ENCODE measurements around the gene ZNG1B. TPM values are rescaled to one million over a fixed set of nuclear protein-coding genes. Genes with fewer than 3 reads are reported as not detected.
"Not testable (repeated sequence)": the region's sequence is repeated elsewhere in the genome, so short reads cannot be mapped to it uniquely, and the experiment has no call there.

ZNG1B gene
- polyA plus RNA-seq, 1 donor: 38.4 TPM

DNA sequence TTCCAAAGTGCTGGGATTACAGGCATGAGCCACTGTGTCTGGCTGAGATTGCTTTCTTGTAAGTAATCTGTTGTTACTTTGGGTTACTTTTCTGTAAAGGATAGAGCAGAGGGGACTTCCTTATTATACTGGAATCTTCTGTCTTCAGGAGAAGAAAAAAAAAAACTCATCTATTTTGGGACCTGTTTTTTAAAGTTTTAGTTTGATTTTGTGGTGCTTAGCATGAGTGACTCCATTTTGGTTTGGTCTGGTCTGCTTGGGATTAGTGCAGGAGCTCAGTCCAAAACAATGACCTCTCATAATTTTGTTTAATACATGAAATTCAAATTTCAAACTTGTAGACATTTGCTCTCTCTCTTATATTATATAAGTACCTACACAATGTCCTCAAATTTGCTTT, 4.0 kb upstream of the ZNG1B start:
- H3K27ac ChIP-seq (ENCODE audit: low read length); H3K4me1 ChIP-seq (ENCODE audit: control insufficient read depth, insufficient read depth, low read length); H3K4me3 ChIP-seq (ENCODE audit: low read length); H3K36me3 ChIP-seq (ENCODE audit: control insufficient read depth, insufficient read depth, low read length); DNase-seq; H3K27me3 ChIP-seq (ENCODE audit: control insufficient read depth, insufficient read depth, low read length); H3K9me3 ChIP-seq (ENCODE audit: control insufficient read depth, low read depth, low read length): not testable (repeated sequence)

DNA sequence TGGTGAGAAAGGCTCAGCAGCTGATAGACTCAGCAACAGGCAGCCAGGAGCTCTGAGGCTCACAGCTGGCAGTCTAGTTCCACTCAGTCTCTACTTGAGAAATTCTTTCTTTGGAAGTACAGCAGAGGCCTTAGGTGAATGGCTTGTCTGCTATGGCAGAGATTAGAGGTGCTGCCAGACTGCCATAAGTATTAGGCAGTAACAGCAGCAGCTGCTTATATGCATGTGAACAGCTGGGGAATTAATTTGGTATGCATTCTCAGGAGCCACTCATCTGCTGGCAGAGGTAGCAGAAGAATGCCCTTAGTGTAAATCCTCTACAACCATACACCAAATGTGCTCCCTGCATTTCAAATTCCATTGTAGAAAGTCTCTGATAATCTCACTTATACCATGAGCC, 28.3 kb downstream of the ZNG1B start:
- H3K9me3 ChIP-seq (ENCODE audit: control insufficient read depth, low read depth, low read length); H3K36me3 ChIP-seq (ENCODE audit: control insufficient read depth, insufficient read depth, low read length); DNase-seq; H3K27me3 ChIP-seq (ENCODE audit: control insufficient read depth, insufficient read depth, low read length); H3K27ac ChIP-seq (ENCODE audit: low read length); H3K4me3 ChIP-seq (ENCODE audit: low read length); H3K4me1 ChIP-seq (ENCODE audit: control insufficient read depth, insufficient read depth, low read length): not testable (repeated sequence)

DNA sequence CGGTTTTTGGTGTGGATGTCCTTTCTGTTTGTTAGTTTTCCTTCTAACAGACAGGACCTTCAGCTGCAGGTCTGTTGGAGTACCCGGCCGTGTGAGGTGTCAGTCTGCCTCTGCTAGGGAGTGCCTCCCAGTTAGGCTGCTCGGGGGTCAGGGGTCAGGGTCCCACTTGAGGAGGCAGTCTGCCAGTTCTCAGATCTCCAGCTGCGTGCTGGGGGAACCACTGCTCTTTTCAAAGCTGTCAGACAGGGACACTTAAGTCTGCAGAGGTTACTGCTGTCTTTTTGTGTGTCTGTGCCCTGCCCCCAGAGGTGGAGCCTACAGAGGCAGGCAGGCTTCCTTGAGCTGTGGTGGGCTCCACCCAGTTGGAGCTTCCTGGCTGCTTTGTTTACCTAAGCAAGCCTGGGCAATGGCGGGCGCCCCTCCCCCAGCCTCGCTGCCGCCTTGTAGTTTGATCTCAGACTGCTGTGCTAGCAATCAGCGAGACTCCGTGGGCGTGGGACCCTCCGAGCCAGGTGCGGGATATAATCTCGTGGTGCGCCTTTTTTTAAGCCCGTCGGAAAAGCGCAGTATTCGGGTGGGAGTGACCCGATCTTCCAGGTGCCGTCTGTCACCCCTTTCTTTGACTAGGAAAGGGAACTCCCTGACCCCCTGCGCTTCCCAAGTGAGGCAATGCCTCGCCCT, 39.3 kb downstream of the ZNG1B start:
- not testable (repeated sequence) for H3K4me1 ChIP-seq (ENCODE audit: control insufficient read depth, insufficient read depth, low read length); H3K4me3 ChIP-seq (ENCODE audit: low read length); H3K36me3 ChIP-seq (ENCODE audit: control insufficient read depth, insufficient read depth, low read length); H3K27ac ChIP-seq (ENCODE audit: low read length); H3K9me3 ChIP-seq (ENCODE audit: control insufficient read depth, low read depth, low read length); DNase-seq; H3K27me3 ChIP-seq (ENCODE audit: control insufficient read depth, insufficient read depth, low read length)
- no CpG with 5 or more reads among the region's 24 CpGs for WGBS (ENCODE audit: insufficient coverage, low lambda C conversion rate)

DNA sequence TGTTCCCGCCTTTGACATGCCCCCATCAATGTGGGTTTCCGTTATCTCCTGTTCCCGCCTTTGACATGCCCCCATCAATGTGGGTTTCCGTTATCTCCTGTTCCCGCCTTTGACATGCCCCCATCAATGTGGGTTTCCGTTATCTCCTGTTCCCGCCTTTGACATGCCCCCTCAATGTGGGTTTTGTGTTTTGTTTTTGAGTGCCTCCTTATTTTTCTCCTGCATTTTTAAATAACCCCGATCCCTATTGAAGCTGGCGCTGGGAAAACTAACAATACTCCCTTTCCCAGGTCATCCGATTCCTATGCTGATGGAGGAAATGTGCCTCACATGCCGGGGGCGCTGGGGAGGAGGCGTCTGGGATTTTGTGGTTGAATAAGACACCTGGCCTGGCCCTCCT, 59.0 kb downstream of the ZNG1B start:
- not testable (repeated sequence) for H3K9me3 ChIP-seq (ENCODE audit: control insufficient read depth, low read depth, low read length); H3K4me1 ChIP-seq (ENCODE audit: control insufficient read depth, insufficient read depth, low read length); DNase-seq

DNA sequence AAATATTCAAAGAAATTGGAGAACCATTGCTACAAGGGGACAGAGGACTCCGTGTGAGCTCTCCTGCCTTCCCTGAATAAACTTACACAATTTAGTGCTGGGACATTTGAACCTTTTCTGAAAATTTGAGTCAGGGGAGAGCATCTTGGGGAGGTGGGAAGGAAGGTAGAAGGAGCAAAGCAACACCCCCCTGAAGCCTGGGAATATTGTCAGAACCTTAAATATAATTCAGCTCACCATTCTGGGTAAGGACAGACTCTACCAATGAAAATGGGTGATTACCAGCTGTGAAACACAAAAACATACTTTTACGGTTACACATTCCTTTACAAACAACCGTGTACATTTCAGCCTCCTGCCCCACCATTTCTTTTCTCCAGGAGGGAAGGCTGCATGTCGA, 60.9 kb downstream of the ZNG1B start, which contains the start of gene FOXD4L1:
Gene FOXD4L1 (plus strand): TSS at position 301 of the 400 bp plus-strand sequence. CDS start 592 bp downstream, outside the sequence.
- peaks cover 20% of the 10 kb centered on the region for H3K27me3 ChIP-seq (ENCODE audit: control insufficient read depth, insufficient read depth, low read length)
- not testable (repeated sequence) for H3K4me1 ChIP-seq (ENCODE audit: control insufficient read depth, insufficient read depth, low read length); H3K4me3 ChIP-seq (ENCODE audit: low read length); DNase-seq; H3K27ac ChIP-seq (ENCODE audit: low read length); H3K9me3 ChIP-seq (ENCODE audit: control insufficient read depth, low read depth, low read length); H3K36me3 ChIP-seq (ENCODE audit: control insufficient read depth, insufficient read depth, low read length)
- WGBS (ENCODE audit: insufficient coverage, low lambda C conversion rate): no CpG with 5 or more reads among the region's 4 CpGs

More for the DNA sequence above, 59.0 kb downstream of the ZNG1B start:
- no CpG with 5 or more reads among the region's 13 CpGs for WGBS (ENCODE audit: insufficient coverage, low lambda C conversion rate)
- not testable (repeated sequence) for H3K27ac ChIP-seq (ENCODE audit: low read length); H3K27me3 ChIP-seq (ENCODE audit: control insufficient read depth, insufficient read depth, low read length); H3K4me3 ChIP-seq (ENCODE audit: low read length); H3K36me3 ChIP-seq (ENCODE audit: control insufficient read depth, insufficient read depth, low read length)

DNA sequence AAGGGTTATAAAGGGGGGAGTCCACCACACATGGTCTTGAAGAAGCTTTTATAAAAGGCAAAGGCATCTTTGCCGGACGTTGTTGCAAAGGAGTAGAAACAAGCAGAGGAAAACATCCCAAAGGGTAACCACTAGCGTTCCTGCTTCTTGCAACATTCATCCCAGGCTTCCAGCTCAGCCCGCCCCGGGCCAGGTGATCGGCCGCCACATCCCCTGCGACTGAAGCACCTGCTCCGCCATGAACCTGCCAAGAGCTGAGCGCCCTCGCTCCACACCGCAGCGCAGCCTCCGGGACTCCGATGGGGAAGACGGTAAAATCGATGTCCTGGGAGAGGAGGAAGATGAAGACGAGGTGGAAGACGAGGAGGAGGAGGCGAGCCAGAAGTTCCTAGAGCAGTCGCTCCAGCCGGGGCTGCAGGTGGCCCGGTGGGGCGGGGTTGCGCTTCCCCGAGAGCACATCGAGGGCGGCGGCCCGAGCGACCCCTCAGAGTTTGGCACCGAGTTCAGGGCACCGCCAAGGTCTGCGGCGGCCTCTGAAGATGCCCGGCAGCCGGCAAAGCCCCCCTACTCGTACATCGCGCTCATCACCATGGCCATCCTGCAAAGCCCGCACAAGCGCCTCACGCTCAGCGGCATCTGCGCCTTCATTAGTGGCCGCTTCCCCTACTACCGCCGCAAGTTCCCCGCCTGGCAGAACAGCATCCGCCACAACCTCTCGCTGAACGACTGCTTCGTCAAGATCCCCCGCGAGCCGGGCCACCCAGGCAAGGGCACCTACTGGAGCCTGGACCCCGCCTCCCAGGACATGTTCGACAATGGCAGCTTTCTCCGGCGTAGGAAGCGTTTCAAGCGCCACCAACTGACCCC, 61.8 kb downstream of the ZNG1B start:
- H3K4me1 ChIP-seq (ENCODE audit: control insufficient read depth, insufficient read depth, low read length); H3K27ac ChIP-seq (ENCODE audit: low read length); H3K9me3 ChIP-seq (ENCODE audit: control insufficient read depth, low read depth, low read length); DNase-seq; H3K4me3 ChIP-seq (ENCODE audit: low read length); H3K36me3 ChIP-seq (ENCODE audit: control insufficient read depth, insufficient read depth, low read length): not testable (repeated sequence)
- H3K27me3 ChIP-seq (ENCODE audit: control insufficient read depth, insufficient read depth, low read length): peaks cover 28% of the 10 kb centered on the region
- no CpG with 5 or more reads among the region's 62 CpGs for WGBS (ENCODE audit: insufficient coverage, low lambda C conversion rate)

DNA sequence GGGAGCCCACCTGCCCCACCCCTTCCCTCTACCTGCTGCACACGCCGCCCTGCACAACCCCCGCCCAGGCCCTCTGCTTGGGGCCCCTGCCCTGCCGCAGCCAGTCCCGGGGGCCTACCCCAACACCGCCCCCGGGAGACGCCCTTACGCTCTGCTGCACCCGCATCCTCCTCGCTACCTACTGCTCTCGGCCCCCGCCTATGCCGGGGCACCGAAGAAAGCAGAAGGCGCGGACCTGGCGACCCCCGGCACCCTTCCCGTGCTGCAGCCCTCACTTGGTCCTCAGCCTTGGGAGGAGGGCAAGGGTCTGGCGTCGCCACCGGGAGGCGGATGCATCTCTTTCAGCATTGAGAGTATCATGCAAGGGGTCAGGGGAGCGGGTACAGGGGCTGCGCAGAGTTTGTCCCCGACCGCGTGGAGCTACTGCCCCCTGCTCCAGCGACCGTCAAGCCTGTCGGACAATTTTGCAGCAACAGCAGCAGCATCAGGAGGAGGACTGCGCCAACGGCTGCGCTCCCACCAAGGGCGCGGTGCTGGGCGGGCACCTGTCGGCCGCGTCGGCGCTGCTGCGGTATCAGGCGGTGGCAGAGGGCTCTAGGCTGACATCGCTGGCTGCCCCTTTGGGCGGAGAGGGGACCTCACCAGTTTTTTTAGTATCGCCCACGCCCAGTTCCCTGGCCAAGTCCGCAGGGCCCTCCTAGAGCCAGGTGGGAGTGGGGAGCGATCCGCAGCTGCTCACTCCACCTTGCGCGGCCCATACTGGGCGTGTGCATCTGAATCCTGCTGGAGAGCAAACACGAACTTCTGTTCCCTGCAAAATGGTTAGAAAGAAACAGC, 62.6 kb downstream of the ZNG1B start:
- no CpG with 5 or more reads among the region's 56 CpGs for WGBS (ENCODE audit: insufficient coverage, low lambda C conversion rate)
- H3K27me3 ChIP-seq (ENCODE audit: control insufficient read depth, insufficient read depth, low read length): peaks cover 30% of the 10 kb centered on the region
- H3K27ac ChIP-seq (ENCODE audit: low read length); DNase-seq; H3K36me3 ChIP-seq (ENCODE audit: control insufficient read depth, insufficient read depth, low read length); H3K9me3 ChIP-seq (ENCODE audit: control insufficient read depth, low read depth, low read length); H3K4me1 ChIP-seq (ENCODE audit: control insufficient read depth, insufficient read depth, low read length); H3K4me3 ChIP-seq (ENCODE audit: low read length): not testable (repeated sequence)

DNA sequence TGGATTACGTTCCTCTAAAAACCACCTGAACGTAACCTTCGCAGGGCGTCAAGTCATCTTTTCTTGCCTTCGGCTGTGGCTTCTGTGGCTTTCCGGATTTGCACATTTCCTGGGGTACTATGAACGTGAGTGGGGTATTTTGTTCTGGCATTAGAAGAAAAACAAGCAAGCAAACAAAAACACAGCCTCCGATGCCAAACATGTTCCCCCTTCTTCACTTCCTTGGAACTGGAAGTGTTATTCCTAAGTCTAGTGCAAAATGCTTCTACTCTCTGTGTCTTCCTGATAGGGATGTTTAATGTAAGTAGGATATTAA, 63.2 kb downstream of the ZNG1B start:
- not testable (repeated sequence) for H3K4me3 ChIP-seq (ENCODE audit: low read length); H3K9me3 ChIP-seq (ENCODE audit: control insufficient read depth, low read depth, low read length); H3K36me3 ChIP-seq (ENCODE audit: control insufficient read depth, insufficient read depth, low read length); H3K4me1 ChIP-seq (ENCODE audit: control insufficient read depth, insufficient read depth, low read length); DNase-seq; H3K27ac ChIP-seq (ENCODE audit: low read length)
- no CpG with 5 or more reads among the region's 8 CpGs for WGBS (ENCODE audit: insufficient coverage, low lambda C conversion rate)
- H3K27me3 ChIP-seq (ENCODE audit: control insufficient read depth, insufficient read depth, low read length): peaks cover 32% of the 10 kb centered on the region

DNA sequence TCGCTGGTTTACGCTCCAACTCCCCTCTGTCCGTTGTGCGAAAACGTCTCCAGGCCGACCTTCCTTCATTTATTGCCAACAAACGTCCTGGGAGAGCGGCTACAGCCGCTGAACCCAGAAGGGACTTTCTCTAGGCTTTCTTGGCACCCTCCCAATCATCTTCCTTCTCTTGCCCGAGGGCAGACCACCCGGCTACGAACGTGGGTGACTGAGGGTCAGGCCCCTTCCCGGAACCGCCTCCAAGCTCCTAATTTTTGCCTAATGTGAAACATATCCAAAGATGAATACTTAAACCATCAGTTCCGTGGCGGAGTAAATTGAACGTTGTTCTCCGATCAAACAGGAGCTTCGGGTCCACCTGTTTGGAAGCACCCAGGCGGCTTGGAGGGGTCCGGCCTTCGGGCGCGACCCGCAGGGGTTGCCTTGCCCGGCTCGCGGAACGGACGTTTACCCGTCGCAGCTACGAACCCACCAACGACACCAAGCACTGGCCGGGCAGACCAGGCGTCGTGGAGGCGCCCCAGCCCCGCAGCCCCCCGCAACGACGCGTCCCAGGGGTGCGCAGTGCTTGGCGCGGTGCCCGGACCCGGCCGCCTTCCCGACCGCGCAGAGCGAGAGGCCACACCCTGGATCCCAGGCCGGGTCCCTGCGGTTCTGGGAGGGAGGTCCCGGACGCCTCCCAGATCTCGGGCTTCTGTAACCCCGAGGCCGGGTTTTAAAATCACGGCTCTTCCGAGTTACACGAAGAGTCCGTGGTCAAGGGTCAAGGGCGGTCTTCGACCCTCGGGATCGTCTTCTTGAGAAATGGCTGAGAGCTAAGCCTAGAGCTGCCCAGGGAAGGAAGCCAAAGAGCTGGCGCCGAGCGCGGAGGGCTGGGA, 65.0 kb downstream of the ZNG1B start:
- H3K4me1 ChIP-seq (ENCODE audit: control insufficient read depth, insufficient read depth, low read length); H3K4me3 ChIP-seq (ENCODE audit: low read length); H3K27ac ChIP-seq (ENCODE audit: low read length); DNase-seq; H3K36me3 ChIP-seq (ENCODE audit: control insufficient read depth, insufficient read depth, low read length); H3K9me3 ChIP-seq (ENCODE audit: control insufficient read depth, low read depth, low read length): not testable (repeated sequence)
- no CpG with 5 or more reads among the region's 73 CpGs for WGBS (ENCODE audit: insufficient coverage, low lambda C conversion rate)
- peaks cover 32% of the 10 kb centered on the region for H3K27me3 ChIP-seq (ENCODE audit: control insufficient read depth, insufficient read depth, low read length)

Measured in large intestine (tissue), 3 donors.